HEK293 (cell line): ENCODE data around the gene NTMT1.

Source experiments
- GLIS1 ChIP-seq: fragments of 450-650 bp; formaldehyde crosslinking; IDR thresholded peaks from 2 replicates; pipeline ENCODE4 v1.5.1; 2016; ENCODE audit warnings: missing biosample characterization, missing genetic modification characterization
- IKZF3 ChIP-seq: fragments of 450-650 bp; IDR thresholded peaks from 2 replicates; pipeline ENCODE4 v1.5.0; 2018; ENCODE audit warnings: missing biosample characterization, mild to moderate bottlenecking, missing genetic modification characterization, moderate library complexity
- KLF1 ChIP-seq: fragments of 450-650 bp; formaldehyde crosslinking; IDR thresholded peaks from 2 replicates; pipeline ENCODE4 v1.5.1; 2016; ENCODE audit warnings: missing biosample characterization, missing genetic modification characterization
- KLF10 ChIP-seq: fragments of 450-650 bp; IDR thresholded peaks from 2 replicates; pipeline ENCODE4 v1.5.1; 2018; ENCODE audit warnings: missing biosample characterization, mild to moderate bottlenecking, missing genetic modification characterization
- KLF16 ChIP-seq: fragments of 450-650 bp; formaldehyde crosslinking; IDR thresholded peaks from 2 replicates; pipeline ENCODE4 v1.5.1; 2017; ENCODE audit warnings: missing biosample characterization, missing genetic modification characterization
- RBAK ChIP-seq: fragments of 450-650 bp; formaldehyde crosslinking; IDR thresholded peaks from 2 replicates; pipeline ENCODE4 v1.5.1; 2016; ENCODE audit warnings: missing biosample characterization, missing genetic modification characterization
- TRIM28 ChIP-seq: IDR thresholded peaks from 2 replicates; pipeline ENCODE4 v1.6.1; 2011; ENCODE audit warnings: low read length, control low read depth, borderline replicate concordance
- WT1 ChIP-seq: fragments of 450-650 bp; formaldehyde crosslinking; IDR thresholded peaks from 2 replicates; pipeline ENCODE4 v1.5.1; 2016; ENCODE audit warnings: missing biosample characterization, missing genetic modification characterization
- ZIC2 ChIP-seq: fragments of 450-650 bp; formaldehyde crosslinking; IDR thresholded peaks from 2 replicates; pipeline ENCODE4 v1.5.1; 2016; ENCODE audit warnings: missing biosample characterization, missing genetic modification characterization
- ZNF132 ChIP-seq: fragments of 450-650 bp; formaldehyde crosslinking; IDR thresholded peaks from 2 replicates; pipeline ENCODE4 v1.5.1; 2017; ENCODE audit warnings: missing biosample characterization, missing genetic modification characterization, borderline replicate concordance
- ZNF175 ChIP-seq: fragments of 450-650 bp; formaldehyde crosslinking; IDR thresholded peaks from 2 replicates; pipeline ENCODE4 v1.5.1; 2016; ENCODE audit warnings: missing biosample characterization, missing genetic modification characterization
- ZNF302 ChIP-seq: fragments of 450-650 bp; formaldehyde crosslinking; IDR thresholded peaks from 2 replicates; pipeline ENCODE4 v1.5.1; 2016; ENCODE audit warnings: missing biosample characterization, missing genetic modification characterization, low read depth
- ZNF311 ChIP-seq: fragments of 450-650 bp; formaldehyde crosslinking; IDR thresholded peaks from 2 replicates; pipeline ENCODE4 v1.5.1; 2017; ENCODE audit warnings: missing biosample characterization, missing genetic modification characterization, borderline replicate concordance
- ZNF324 ChIP-seq: fragments of 450-650 bp; formaldehyde crosslinking; IDR thresholded peaks from 2 replicates; pipeline ENCODE4 v1.5.1; 2016; ENCODE audit warnings: missing biosample characterization, missing genetic modification characterization
- ZNF521 ChIP-seq: fragments of 450-650 bp; formaldehyde crosslinking; IDR thresholded peaks from 2 replicates; pipeline ENCODE4 v1.5.1; 2017; ENCODE audit warnings: missing biosample characterization, mild to moderate bottlenecking, missing genetic modification characterization
- ZNF621 ChIP-seq: fragments of 450-650 bp; formaldehyde crosslinking; IDR thresholded peaks from 2 replicates; pipeline ENCODE4 v1.5.1; 2017; ENCODE audit warnings: missing biosample characterization, missing genetic modification characterization
- ZNF654 ChIP-seq: fragments of 450-650 bp; formaldehyde crosslinking; IDR thresholded peaks from 2 replicates; pipeline ENCODE4 v1.5.1; 2016; ENCODE audit warnings: low read depth, missing biosample characterization, missing genetic modification characterization
- ZNF747 ChIP-seq: fragments of 450-650 bp; formaldehyde crosslinking; IDR thresholded peaks from 2 replicates; pipeline ENCODE4 v1.5.1; 2016; ENCODE audit warnings: missing biosample characterization, missing genetic modification characterization
- ZNF777 ChIP-seq: fragments of 450-650 bp; formaldehyde crosslinking; IDR thresholded peaks from 2 replicates; pipeline ENCODE4 v1.5.1; 2017; ENCODE audit warnings: missing biosample characterization, missing genetic modification characterization, borderline replicate concordance
- ZSCAN30 ChIP-seq: fragments of 450-650 bp; IDR thresholded peaks from 2 replicates; pipeline ENCODE4 v1.5.1; 2018; ENCODE audit warnings: missing biosample characterization, mild to moderate bottlenecking, missing genetic modification characterization, moderate library complexity
- TF ChIP-seq, protein P1 (sequence below): fragments of 450-650 bp; formaldehyde crosslinking; IDR thresholded peaks from 2 replicates; pipeline ENCODE4 v1.5.1; 2017; ENCODE audit warnings: missing biosample characterization, missing genetic modification characterization
- TF ChIP-seq, protein P2 (sequence below): fragments of 450-650 bp; formaldehyde crosslinking; IDR thresholded peaks from 2 replicates; pipeline ENCODE4 v1.5.1; 2016; ENCODE audit warnings: missing biosample characterization, missing genetic modification characterization
- TF ChIP-seq, protein P3 (sequence below): fragments of 450-650 bp; formaldehyde crosslinking; IDR thresholded peaks from 2 replicates; pipeline ENCODE4 v1.5.1; 2016; ENCODE audit warnings: missing biosample characterization, missing genetic modification characterization
- TF ChIP-seq, protein P4 (sequence below): fragments of 450-650 bp; formaldehyde crosslinking; IDR thresholded peaks from 2 replicates; pipeline ENCODE4 v1.5.1; 2016; ENCODE audit warnings: missing biosample characterization, missing genetic modification characterization, low read depth
- TF ChIP-seq, protein P5 (sequence below): fragments of 450-650 bp; formaldehyde crosslinking; IDR thresholded peaks from 2 replicates; pipeline ENCODE4 v1.5.1; 2016; ENCODE audit warnings: missing biosample characterization, missing genetic modification characterization
- TF ChIP-seq, protein P6 (sequence below): fragments of 450-650 bp; formaldehyde crosslinking; IDR thresholded peaks from 2 replicates; pipeline ENCODE4 v1.5.1; 2016; ENCODE audit warnings: missing biosample characterization, missing genetic modification characterization
- TF ChIP-seq, protein P7 (sequence below): fragments of 450-650 bp; formaldehyde crosslinking; conservative IDR thresholded peaks from 2 replicates; pipeline ENCODE4 v1.5.1; 2016; ENCODE audit warnings: low read depth, missing biosample characterization, missing genetic modification characterization

Gene NTMT1

DNA sequence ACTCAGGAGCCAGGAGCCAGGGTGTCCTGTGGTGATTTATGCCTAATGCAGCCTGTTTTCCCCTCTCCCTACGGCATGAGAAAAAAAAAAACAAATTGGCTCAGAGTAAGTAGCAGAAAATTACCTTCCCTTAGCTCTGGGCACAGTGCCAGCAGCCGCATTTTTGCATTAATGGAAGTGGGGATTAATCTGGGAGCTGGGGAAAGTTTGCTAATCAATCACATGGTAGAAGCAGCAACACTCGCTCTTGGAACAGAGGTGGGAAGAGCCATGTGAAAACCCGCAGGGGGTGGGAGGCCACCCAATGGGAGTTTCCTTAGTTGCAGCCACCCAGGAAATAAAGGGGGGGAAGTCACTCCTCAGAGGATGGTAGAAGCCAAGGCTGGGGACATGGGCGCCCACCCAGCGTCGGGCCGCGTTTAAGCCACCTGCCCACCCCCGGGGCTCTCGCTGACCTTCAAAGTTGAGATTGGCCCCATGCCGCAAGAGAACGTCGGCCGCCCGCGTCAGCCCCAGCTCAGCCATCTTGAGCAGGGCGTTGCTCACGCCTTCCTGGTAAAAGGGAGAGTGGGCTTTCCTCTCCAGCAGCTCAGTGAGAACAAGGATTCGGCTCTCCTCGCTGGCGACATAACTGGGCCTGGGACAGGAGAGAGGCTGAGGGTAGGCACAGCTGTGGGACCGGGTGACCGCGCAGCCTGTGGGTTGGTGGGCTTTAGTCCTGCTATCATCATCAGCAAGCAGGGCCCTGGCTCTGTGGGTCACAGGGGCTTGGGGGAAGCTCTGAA is 14.3 kb downstream of the NTMT1 start (continued):
- TF ChIP-seq, protein P1, sequence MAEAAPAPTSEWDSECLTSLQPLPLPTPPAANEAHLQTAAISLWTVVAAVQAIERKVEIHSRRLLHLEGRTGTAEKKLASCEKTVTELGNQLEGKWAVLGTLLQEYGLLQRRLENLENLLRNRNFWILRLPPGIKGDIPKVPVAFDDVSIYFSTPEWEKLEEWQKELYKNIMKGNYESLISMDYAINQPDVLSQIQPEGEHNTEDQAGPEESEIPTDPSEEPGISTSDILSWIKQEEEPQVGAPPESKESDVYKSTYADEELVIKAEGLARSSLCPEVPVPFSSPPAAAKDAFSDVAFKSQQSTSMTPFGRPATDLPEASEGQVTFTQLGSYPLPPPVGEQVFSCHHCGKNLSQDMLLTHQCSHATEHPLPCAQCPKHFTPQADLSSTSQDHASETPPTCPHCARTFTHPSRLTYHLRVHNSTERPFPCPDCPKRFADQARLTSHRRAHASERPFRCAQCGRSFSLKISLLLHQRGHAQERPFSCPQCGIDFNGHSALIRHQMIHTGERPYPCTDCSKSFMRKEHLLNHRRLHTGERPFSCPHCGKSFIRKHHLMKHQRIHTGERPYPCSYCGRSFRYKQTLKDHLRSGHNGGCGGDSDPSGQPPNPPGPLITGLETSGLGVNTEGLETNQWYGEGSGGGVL, result peak; percentile 90
- no peak for TF ChIP-seq ZNF747 (tag by site-specific recombination)
- TF ChIP-seq ZNF621 (tag by site-specific recombination), result no peak
- TF ChIP-seq ZNF777 (tag by site-specific recombination), result no peak
- TF ChIP-seq, protein P2, sequence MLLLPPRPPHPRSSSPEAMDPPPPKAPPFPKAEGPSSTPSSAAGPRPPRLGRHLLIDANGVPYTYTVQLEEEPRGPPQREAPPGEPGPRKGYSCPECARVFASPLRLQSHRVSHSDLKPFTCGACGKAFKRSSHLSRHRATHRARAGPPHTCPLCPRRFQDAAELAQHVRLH, result no peak
- no peak for TF ChIP-seq KLF16 (tag by site-specific recombination)
- TF ChIP-seq RBAK (tag by site-specific recombination), result no peak
- TF ChIP-seq KLF10, result peak; percentile 92
- TF ChIP-seq, protein P3, sequence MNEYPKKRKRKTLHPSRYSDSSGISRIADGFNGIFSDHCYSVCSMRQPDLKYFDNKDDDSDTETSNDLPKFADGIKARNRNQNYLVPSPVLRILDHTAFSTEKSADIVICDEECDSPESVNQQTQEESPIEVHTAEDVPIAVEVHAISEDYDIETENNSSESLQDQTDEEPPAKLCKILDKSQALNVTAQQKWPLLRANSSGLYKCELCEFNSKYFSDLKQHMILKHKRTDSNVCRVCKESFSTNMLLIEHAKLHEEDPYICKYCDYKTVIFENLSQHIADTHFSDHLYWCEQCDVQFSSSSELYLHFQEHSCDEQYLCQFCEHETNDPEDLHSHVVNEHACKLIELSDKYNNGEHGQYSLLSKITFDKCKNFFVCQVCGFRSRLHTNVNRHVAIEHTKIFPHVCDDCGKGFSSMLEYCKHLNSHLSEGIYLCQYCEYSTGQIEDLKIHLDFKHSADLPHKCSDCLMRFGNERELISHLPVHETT (tag by site-specific recombination), result peak; percentile 80; the same call in 1 of the 2 replicates
- TF ChIP-seq, protein P4, sequence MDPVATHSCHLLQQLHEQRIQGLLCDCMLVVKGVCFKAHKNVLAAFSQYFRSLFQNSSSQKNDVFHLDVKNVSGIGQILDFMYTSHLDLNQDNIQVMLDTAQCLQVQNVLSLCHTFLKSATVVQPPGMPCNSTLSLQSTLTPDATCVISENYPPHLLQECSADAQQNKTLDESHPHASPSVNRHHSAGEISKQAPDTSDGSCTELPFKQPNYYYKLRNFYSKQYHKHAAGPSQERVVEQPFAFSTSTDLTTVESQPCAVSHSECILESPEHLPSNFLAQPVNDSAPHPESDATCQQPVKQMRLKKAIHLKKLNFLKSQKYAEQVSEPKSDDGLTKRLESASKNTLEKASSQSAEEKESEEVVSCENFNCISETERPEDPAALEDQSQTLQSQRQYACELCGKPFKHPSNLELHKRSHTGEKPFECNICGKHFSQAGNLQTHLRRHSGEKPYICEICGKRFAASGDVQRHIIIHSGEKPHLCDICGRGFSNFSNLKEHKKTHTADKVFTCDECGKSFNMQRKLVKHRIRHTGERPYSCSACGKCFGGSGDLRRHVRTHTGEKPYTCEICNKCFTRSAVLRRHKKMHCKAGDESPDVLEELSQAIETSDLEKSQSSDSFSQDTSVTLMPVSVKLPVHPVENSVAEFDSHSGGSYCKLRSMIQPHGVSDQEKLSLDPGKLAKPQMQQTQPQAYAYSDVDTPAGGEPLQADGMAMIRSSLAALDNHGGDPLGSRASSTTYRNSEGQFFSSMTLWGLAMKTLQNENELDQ, result no peak
- no peak for TF ChIP-seq TRIM28
- TF ChIP-seq, protein P5, sequence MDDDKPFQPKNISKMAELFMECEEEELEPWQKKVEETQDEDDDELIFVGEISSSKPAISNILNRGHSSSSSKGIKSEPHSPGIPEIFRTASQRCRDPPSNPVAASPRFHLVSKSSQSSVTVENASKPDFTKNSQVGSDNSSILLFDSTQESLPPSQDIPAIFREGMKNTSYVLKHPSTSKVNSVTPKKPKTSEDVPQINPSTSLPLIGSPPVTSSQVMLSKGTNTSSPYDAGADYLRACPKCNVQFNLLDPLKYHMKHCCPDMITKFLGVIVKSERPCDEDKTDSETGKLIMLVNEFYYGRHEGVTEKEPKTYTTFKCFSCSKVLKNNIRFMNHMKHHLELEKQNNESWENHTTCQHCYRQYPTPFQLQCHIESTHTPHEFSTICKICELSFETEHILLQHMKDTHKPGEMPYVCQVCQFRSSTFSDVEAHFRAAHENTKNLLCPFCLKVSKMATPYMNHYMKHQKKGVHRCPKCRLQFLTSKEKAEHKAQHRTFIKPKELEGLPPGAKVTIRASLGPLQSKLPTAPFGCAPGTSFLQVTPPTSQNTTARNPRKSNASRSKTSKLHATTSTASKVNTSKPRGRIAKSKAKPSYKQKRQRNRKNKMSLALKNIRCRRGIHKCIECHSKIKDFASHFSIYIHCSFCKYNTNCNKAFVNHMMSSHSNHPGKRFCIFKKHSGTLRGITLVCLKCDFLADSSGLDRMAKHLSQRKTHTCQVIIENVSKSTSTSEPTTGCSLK, result no peak
- no peak; the same call in 1 of the 2 replicates for TF ChIP-seq ZSCAN30 (tag by site-specific recombination)
- TF ChIP-seq KLF1 (tag by site-specific recombination), result peak; percentile 68
- TF ChIP-seq, protein P6, sequence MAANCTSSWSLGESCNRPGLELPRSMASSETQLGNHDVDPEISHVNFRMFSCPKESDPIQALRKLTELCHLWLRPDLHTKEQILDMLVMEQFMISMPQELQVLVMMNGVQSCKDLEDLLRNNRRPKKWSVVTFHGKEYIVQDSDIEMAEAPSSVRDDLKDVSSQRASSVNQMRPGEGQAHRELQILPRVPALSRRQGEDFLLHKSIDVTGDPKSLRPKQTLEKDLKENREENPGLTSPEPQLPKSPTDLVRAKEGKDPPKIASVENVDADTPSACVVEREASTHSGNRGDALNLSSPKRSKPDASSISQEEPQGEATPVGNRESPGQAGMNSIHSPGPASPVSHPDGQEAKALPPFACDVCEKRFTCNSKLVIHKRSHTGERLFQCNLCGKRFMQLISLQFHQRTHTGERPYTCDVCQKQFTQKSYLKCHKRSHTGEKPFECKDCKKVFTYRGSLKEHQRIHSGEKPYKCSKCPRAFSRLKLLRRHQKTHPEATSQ (tag by site-specific recombination), result no peak
- TF ChIP-seq ZNF175 (tag by site-specific recombination), result no peak
- TF ChIP-seq ZNF521, result no peak
- TF ChIP-seq ZIC2 (tag by site-specific recombination), result peak; percentile 87
- TF ChIP-seq, protein P7, sequence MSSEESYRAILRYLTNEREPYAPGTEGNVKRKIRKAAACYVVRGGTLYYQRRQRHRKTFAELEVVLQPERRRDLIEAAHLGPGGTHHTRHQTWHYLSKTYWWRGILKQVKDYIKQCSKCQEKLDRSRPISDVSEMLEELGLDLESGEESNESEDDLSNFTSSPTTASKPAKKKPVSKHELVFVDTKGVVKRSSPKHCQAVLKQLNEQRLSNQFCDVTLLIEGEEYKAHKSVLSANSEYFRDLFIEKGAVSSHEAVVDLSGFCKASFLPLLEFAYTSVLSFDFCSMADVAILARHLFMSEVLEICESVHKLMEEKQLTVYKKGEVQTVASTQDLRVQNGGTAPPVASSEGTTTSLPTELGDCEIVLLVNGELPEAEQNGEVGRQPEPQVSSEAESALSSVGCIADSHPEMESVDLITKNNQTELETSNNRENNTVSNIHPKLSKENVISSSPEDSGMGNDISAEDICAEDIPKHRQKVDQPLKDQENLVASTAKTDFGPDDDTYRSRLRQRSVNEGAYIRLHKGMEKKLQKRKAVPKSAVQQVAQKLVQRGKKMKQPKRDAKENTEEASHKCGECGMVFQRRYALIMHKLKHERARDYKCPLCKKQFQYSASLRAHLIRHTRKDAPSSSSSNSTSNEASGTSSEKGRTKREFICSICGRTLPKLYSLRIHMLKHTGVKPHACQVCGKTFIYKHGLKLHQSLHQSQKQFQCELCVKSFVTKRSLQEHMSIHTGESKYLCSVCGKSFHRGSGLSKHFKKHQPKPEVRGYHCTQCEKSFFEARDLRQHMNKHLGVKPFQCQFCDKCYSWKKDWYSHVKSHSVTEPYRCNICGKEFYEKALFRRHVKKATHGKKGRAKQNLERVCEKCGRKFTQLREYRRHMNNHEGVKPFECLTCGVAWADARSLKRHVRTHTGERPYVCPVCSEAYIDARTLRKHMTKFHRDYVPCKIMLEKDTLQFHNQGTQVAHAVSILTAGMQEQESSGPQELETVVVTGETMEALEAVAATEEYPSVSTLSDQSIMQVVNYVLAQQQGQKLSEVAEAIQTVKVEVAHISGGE (tag by site-specific recombination), result 0 out of 2 replicates have a peak, but pooled peaks have one; percentile 11
- peak; percentile 87 for TF ChIP-seq WT1 (tag by site-specific recombination)
- peak; percentile 91 for TF ChIP-seq GLIS1 (tag by site-specific recombination)
- peak; percentile 92 for TF ChIP-seq IKZF3 (tag by site-specific recombination)
- no peak for TF ChIP-seq ZNF132 (tag by site-specific recombination)
- no peak for TF ChIP-seq ZNF302 (tag by site-specific recombination)
- TF ChIP-seq ZNF324 (tag by site-specific recombination), result peak; percentile 89; the same call in 1 of the 2 replicates
- TF ChIP-seq ZNF654 (tag by site-specific recombination), result no peak
- TF ChIP-seq ZNF311 (tag by site-specific recombination), result no peak
